Prostate gland (tissue), 2 donors: ENCODE results near the gene ZNF511.

ENCODE experiments used
- POLR2A ChIP-seq: fragments of 450-650 bp; IDR thresholded peaks from one replicate; pipeline ENCODE4 v1.6.1; 2016; ENCODE audit warnings: antibody characterized with exemption, mild to moderate bottlenecking
- POLR2AphosphoS5 ChIP-seq: sonication (generic); formaldehyde crosslinking; IDR thresholded peaks from one replicate; pipeline ENCODE4 v1.6.1; 2017; ENCODE audit warnings: antibody characterized with exemption
- TF ChIP-seq, protein P1 (sequence below), 4 experiments: fragments of 200-600 bp in 2 of 4; fragments of 450-650 bp in 2 of 4; sonication (generic) in 2 of 4; IDR thresholded peaks; 1 replicate in 3 of 4; 2 replicates in 1 of 4; pipeline ENCODE4 v1.5.1; 2016 to 2019; ENCODE audit warnings: antibody characterized with exemption in 4 of 4, mild to moderate bottlenecking in 2 of 4, moderate library complexity in 2 of 4

DNA sequence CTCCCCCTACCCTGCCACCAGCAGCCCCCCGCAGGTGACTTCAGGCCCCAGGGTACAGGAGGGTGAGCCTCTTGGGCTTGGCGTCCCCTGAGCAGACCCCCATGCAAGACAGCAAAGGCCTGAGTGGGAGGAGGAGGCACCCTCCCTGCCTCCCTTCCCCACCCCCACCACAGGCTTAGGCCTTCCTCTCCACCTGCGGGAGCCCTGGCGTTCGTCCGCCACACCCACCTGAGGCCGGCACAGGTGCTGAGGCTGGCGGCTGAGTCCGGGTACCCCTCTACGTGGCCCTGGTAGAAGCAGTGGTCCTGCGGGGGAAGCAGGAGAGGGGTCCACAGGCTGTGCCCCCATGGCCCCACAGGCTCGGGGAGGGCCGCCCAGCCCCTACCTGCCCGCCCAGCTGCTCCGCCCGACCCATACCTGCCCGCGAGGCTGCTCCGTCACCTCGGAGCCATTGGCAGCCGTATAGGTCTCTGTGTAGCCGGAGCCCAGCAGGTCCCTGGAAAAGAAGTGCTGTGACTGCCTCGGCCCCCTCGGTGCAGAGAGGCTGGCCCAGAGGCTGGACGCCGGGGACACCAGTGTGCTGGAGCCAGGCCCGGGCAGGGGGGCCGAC, 35.1 kb upstream of the ZNF511 start:
- TF ChIP-seq, protein P1, sequence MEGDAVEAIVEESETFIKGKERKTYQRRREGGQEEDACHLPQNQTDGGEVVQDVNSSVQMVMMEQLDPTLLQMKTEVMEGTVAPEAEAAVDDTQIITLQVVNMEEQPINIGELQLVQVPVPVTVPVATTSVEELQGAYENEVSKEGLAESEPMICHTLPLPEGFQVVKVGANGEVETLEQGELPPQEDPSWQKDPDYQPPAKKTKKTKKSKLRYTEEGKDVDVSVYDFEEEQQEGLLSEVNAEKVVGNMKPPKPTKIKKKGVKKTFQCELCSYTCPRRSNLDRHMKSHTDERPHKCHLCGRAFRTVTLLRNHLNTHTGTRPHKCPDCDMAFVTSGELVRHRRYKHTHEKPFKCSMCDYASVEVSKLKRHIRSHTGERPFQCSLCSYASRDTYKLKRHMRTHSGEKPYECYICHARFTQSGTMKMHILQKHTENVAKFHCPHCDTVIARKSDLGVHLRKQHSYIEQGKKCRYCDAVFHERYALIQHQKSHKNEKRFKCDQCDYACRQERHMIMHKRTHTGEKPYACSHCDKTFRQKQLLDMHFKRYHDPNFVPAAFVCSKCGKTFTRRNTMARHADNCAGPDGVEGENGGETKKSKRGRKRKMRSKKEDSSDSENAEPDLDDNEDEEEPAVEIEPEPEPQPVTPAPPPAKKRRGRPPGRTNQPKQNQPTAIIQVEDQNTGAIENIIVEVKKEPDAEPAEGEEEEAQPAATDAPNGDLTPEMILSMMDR (IDR thresholded peaks at IDR 0.05), result no peak
- no peak for TF ChIP-seq POLR2A
- TF ChIP-seq POLR2AphosphoS5, result no peak
